Fibroblast of pulmonary artery (primary cell): ENCODE measurements around the gene NMNAT1.
A peak's percentile ranks its signal among the peaks of the same experiment; 100 is the strongest.

Source experiments
- DNase-seq: peaks from one replicate; pipeline ENCODE4 v3.0.0-alpha.2; 2010; ENCODE audit warnings: low read depth
- H3K4me3 ChIP-seq: replicated peaks from 2 replicates; pipeline ENCODE4 v1.5.1; 2011; ENCODE audit warnings: low read depth, mild to moderate bottlenecking, control low read depth, low read length, moderate library complexity
- CTCF ChIP-seq: IDR thresholded peaks from 2 replicates; pipeline ENCODE4 v1.5.1; 2011; ENCODE audit warnings: mild to moderate bottlenecking, control low read depth, low read length, inconsistent platforms; ENCODE audit errors: missing control alignments

Gene NMNAT1

GRCh38 chr1:9942939-9943788 is at the start of gene NMNAT1, which contains the start of gene LZIC:
Gene NMNAT1, plus strand, starts transcription at chr1:9943475. Its CDS starts 28,599 bp downstream, at chr1:9972074.
Gene LZIC, minus strand, starts transcription at chr1:9943391. Its CDS starts 6,772 bp downstream, at chr1:9936619.
- peak; percentile 96 for DNase-seq
- peak within 1 kb of the TSS; percentile 98 for H3K4me3 ChIP-seq
- no peak for TF ChIP-seq CTCF

GRCh38 chr1:9894115-9894514 is 49.2 kb upstream of the NMNAT1 start:
- H3K4me3 ChIP-seq: no peak overlapping the region
- no peak for DNase-seq
- TF ChIP-seq CTCF: no peak

DNA sequence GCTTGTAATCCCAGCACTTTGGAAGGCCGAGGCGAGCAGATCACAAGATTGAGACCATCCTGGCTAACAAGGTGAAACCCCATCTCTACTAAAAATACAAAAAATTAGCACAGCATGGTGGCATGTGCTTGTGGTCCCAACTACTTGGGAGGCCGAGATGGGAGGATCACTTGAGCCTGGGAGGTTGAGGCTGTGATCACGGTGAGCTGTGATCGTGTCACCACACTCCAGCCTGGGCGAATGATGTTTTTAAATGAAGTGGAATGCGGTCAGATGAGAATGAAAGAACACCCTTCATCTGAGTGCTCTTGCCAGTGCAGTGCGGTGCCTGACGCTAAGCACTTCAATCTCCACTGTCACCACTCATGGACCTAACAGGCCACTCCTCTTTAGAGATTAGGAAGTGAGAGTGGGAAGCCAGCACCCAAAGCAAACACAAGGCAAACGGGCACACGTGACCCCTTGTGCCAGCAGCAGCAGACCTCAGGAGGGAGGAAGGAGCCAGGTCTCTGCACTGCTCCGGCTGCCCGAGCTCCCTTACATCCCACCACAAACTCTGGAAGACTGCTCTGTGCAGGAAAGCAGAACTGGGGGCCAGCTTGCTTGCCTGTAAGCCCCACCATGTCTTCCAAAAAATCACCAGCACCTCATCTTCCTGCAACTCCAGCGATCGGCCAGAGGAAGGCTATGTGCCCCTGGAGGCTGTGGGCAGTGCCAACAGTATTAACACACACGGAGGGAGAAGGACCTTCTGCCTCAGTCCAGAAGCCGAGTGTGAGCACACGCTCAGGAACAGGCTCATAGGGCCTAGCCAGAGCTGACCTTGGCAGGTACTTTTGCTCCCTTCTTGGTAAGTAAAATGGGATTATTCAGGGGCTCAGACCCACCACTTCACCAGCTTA is 42.9 kb upstream of the NMNAT1 start:
- no peak for TF ChIP-seq CTCF
- H3K4me3 ChIP-seq: no peak overlapping the region
- no peak for DNase-seq

- TF ChIP-seq CTCF: no peak
- DNase-seq: no peak
- H3K4me3 ChIP-seq: no peak overlapping the region
Measured at GRCh38 chr1:9901148-9902059, 41.9 kb upstream of the NMNAT1 start.

DNA sequence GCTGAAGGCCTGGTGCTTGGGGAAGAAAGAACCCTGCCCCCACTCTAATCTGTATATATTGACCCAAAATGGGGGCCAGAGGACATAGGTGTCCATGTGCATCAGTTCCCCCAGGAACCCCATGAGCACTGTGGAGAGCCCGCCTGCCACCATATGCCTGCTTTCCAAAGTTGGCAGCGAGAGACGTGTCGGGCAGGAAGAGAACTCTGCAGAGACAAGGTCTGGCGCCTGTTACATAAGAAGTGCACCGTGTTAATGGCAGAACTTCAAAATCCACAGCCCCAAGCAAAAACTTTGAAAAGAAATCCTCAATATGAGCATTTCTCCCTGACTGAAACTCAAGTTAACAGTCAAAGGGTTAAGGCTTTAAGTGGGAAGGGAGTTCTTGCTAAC is 41.2 kb upstream of the NMNAT1 start:
- no peak for DNase-seq
- no peak overlapping the region for H3K4me3 ChIP-seq
- no peak for TF ChIP-seq CTCF
